Brain pericyte (primary cell): ENCODE measurements around the gene ARMC2.
"Not testable (repeated sequence)": the region's sequence is repeated elsewhere in the genome, so short reads cannot be mapped to it uniquely, and the experiment has no call there.

ENCODE experiments used
- DNase-seq: peaks from one replicate; pipeline ENCODE4 v3.0.0-alpha.2; 2012; ENCODE audit warnings: low read depth, low spot score

ARMC2 gene

GRCh38 chr6:108870357-108870756 lies 22.1 kb downstream of the ARMC2 start:
- no peak for DNase-seq

- no peak for DNase-seq
Observed at GRCh38 chr6:108872141-108872557, 23.9 kb downstream of the ARMC2 start.

- no peak for DNase-seq
Observed at GRCh38 chr6:108872575-108872974, 24.4 kb downstream of the ARMC2 start.

- no peak for DNase-seq
Observed at GRCh38 chr6:108873251-108873650, 25.0 kb downstream of the ARMC2 start.

GRCh38 chr6:108873971-108874370 lies 25.7 kb downstream of the ARMC2 start:
- no peak for DNase-seq

GRCh38 chr6:108874470-108875160 lies 26.4 kb downstream of the ARMC2 start:
- no peak for DNase-seq

GRCh38 chr6:108875161-108875555 lies 26.9 kb downstream of the ARMC2 start:
- DNase-seq, result no peak

- DNase-seq, result no peak
Observed at GRCh38 chr6:108877046-108877751, 29.0 kb downstream of the ARMC2 start.

- DNase-seq, result no peak
Observed at GRCh38 chr6:108878942-108879341, 30.7 kb downstream of the ARMC2 start.

GRCh38 chr6:108883172-108883571 lies 35.0 kb downstream of the ARMC2 start:
- DNase-seq, result no peak

GRCh38 chr6:108884211-108885059 lies 36.2 kb downstream of the ARMC2 start:
- no peak for DNase-seq

- DNase-seq, result no peak
Observed at GRCh38 chr6:108888052-108888451, 39.8 kb downstream of the ARMC2 start.

GRCh38 chr6:108888745-108889144 lies 40.5 kb downstream of the ARMC2 start:
- no peak for DNase-seq

GRCh38 chr6:108890898-108891297 lies 42.7 kb downstream of the ARMC2 start:
- DNase-seq, result not testable (repeated sequence)

- DNase-seq, result no peak
Observed at GRCh38 chr6:108895571-108895970, 47.3 kb downstream of the ARMC2 start.

- DNase-seq, result peak; percentile 53
Observed at GRCh38 chr6:108896111-108896661, 48.0 kb downstream of the ARMC2 start.

- DNase-seq, result no peak
Observed at GRCh38 chr6:108897371-108897770, 49.1 kb downstream of the ARMC2 start.

GRCh38 chr6:108902382-108902792 lies 54.2 kb downstream of the ARMC2 start:
- no peak for DNase-seq

- DNase-seq, result no peak
Observed at GRCh38 chr6:108903796-108904195, 55.6 kb downstream of the ARMC2 start.

GRCh38 chr6:108904741-108905140 lies 56.5 kb downstream of the ARMC2 start:
- DNase-seq, result no peak

GRCh38 chr6:108914235-108915022 lies 66.2 kb downstream of the ARMC2 start:
- DNase-seq, result no peak
